Mesodermal cell (in vitro differentiated cells): ENCODE data around the gene MYO5B.

Source experiments
- H3K27ac ChIP-seq: 2 replicates; pipeline ENCODE4 v1.7.0; 2013; ENCODE audit warnings: mild to moderate bottlenecking, low read depth, low read length, moderate library complexity; ENCODE audit not compliant: severe bottlenecking
- H3K36me3 ChIP-seq: 2 replicates; pipeline ENCODE4 v1.7.1; 2013; ENCODE audit warnings: mild to moderate bottlenecking, low read length, moderate library complexity; ENCODE audit not compliant: control insufficient read depth, insufficient read depth
- H3K4me1 ChIP-seq: one replicate; pipeline ENCODE4 v1.7.1; 2013; ENCODE audit warnings: mild to moderate bottlenecking, low read length; ENCODE audit not compliant: insufficient read depth, control insufficient read depth, poor library complexity, severe bottlenecking
- H3K4me3 ChIP-seq: 2 replicates; pipeline ENCODE4 v1.7.0; 2013; ENCODE audit warnings: low read length, control low read depth, mild to moderate bottlenecking; ENCODE audit not compliant: insufficient read depth, poor library complexity, severe bottlenecking; ENCODE audit errors: extremely low read depth
- H3K9me3 ChIP-seq: 2 replicates; pipeline ENCODE4 v1.7.1; 2013; ENCODE audit warnings: mild to moderate bottlenecking, low read length, moderate library complexity; ENCODE audit not compliant: control insufficient read depth
- whole genome bisulfite sequencing, 2 experiments: methylation state at CpG; one replicate each; pipeline ENCODE4 v1.1.5; 2013; ENCODE audit warnings: missing lambda C conversion rate in 2 of 2; ENCODE audit not compliant: insufficient coverage in 2 of 2; 5-methylcytosine and 5-hydroxymethylcytosine counted together

MYO5B gene

DNA sequence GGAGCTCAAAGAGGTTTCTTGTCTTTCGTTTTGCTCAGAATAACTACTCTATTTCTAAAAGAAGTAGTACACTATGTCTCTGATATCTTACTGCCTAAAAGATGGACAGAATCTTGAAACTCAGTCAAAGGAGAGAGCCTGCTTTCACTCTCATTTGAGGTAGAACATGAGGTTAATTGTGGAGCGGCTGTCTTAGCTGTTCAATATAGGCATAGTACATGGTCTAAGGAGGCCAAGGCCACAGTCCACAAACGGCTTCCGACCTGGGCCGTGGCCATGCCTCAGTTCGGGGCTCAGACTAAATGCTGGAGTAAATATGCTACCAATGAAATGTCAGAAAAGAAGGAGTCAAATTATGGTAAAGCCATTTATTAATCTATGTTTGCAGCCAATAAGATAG, 195.8 kb downstream of the MYO5B start:
- Histone ChIP-seq H3K36me3 (no peaks in the 10 kb centered on the region), H3K4me3 (no peak overlapping the region), H3K4me1 (no peaks in the 10 kb centered on the region), H3K9me3 (no peaks in the 10 kb centered on the region), H3K27ac (no peak overlapping the region)
- 85 to 96% methylated on average over 3 to 6 of the region's 6 CpGs for WGBS, 2 experiments

GRCh38 chr18:49997558-49997957, 197.4 kb downstream of the MYO5B start:
- Histone ChIP-seq H3K36me3 (no peaks in the 10 kb centered on the region), H3K4me1 (no peaks in the 10 kb centered on the region), H3K9me3 (no peaks in the 10 kb centered on the region), H3K27ac (no peak overlapping the region), H3K4me3 (no peak overlapping the region)
- 78 to 92% methylated on average over 4 to 6 of the region's 6 CpGs for WGBS, 2 experiments

- Histone ChIP-seq H3K4me3 (no peak overlapping the region), H3K36me3 (no peaks in the 10 kb centered on the region), H3K27ac (no peak overlapping the region), H3K4me1 (no peaks in the 10 kb centered on the region), H3K9me3 (no peaks in the 10 kb centered on the region)
- 80 to 95% methylated on average over 1 to 4 of the region's 4 CpGs for WGBS, 2 experiments
These were observed 200.5 kb downstream of the MYO5B start for GRCh38 chr18:49994410-49994809.

- H3K9me3 ChIP-seq: no peaks in the 10 kb centered on the region
- no peaks in the 10 kb centered on the region for H3K4me1 ChIP-seq
- no peaks in the 10 kb centered on the region for H3K36me3 ChIP-seq
- H3K4me3 ChIP-seq: no peak overlapping the region
- no peak overlapping the region for H3K27ac ChIP-seq
- 58 to 83% methylated on average over 2 of the region's 6 CpGs for WGBS, 2 experiments
These were observed 201.6 kb downstream of the MYO5B start for GRCh38 chr18:49993299-49993698.

- no peaks in the 10 kb centered on the region for H3K36me3 ChIP-seq
- H3K4me1 ChIP-seq: no peaks in the 10 kb centered on the region
- H3K27ac ChIP-seq: no peak overlapping the region
- H3K9me3 ChIP-seq: no peaks in the 10 kb centered on the region
- WGBS, 2 experiments: 17 to 44% methylated on average over 2 of the region's 2 CpGs
- no peak overlapping the region for H3K4me3 ChIP-seq
These were observed 206.2 kb downstream of the MYO5B start for GRCh38 chr18:49988733-49989132.

- H3K27ac ChIP-seq: no peak overlapping the region
- no peaks in the 10 kb centered on the region for H3K9me3 ChIP-seq
- 90 to 96% methylated on average over 3 to 4 of the region's 5 CpGs for WGBS, 2 experiments
- H3K4me3 ChIP-seq: no peak overlapping the region
- H3K4me1 ChIP-seq: no peaks in the 10 kb centered on the region
- H3K36me3 ChIP-seq: no peaks in the 10 kb centered on the region
These were observed 206.8 kb downstream of the MYO5B start for GRCh38 chr18:49988101-49988500.

GRCh38 chr18:49985236-49985635, 209.7 kb downstream of the MYO5B start:
- no peaks in the 10 kb centered on the region for H3K36me3 ChIP-seq
- H3K27ac ChIP-seq: no peak overlapping the region
- H3K9me3 ChIP-seq: no peaks in the 10 kb centered on the region
- no peaks in the 10 kb centered on the region for H3K4me1 ChIP-seq
- 67 to 92% methylated on average over 1 to 2 of the region's 3 CpGs for WGBS, 2 experiments
- no peak overlapping the region for H3K4me3 ChIP-seq

DNA sequence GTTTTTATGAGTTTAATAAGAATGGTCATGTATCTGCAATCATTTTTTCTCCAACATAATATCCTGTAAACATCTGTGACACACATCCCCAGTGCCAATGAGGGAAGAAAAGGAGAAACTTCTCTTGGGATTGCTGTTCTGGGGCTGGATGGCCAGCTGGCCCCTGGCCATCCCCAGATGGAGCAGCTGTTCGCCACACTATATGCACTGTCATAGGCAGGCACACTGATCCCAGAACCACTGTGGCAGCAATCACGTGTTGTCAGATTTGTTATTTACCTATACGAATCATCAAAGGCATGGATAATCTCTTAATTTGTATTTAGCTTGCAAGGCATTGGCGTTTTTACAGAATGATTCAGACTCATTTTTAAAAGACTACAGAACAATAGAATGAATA, 214.1 kb downstream of the MYO5B start:
- H3K4me1 ChIP-seq: no peaks in the 10 kb centered on the region
- H3K4me3 ChIP-seq: no peak overlapping the region
- H3K27ac ChIP-seq: no peak overlapping the region
- no peaks in the 10 kb centered on the region for H3K9me3 ChIP-seq
- no peaks in the 10 kb centered on the region for H3K36me3 ChIP-seq
- WGBS, 2 experiments: 90 to 92% methylated on average over 2 of the region's 4 CpGs

DNA sequence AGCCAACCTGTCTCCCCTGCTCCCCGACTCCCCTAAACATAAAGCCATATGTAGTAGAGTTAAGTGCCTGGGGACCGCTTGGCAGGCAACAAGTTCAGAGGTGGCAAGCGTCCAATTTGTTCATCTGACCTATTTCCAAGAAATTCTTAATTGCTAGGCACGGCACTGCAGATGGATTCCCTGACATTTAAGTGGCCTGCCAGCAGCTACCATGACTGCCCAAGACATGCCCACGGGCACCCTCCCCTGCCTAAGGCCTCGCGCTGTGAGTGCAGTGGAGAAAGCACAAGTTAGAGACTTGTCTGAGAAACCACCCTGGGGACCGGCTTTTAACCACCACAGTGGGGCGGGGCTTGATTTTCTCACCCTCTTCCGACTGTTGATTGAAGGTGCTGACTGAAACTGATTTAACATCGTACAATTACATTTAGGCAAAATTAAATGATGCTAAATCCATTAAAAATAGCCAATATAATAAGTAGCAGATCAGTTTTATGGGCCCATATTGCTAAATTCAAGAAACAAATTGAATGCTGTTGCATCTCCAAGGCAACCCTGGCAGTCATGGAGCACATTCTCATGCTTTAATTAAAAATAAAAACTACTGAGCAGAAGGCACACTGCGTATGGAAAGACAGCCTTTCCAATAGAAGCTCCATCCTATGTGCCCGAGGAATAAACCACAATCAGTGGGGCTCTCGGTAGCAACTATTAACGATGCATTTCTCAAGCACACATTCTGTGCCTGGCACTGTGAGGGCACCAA, 218.0 kb downstream of the MYO5B start:
- Histone ChIP-seq H3K36me3 (no peaks in the 10 kb centered on the region), H3K4me3 (no peak overlapping the region), H3K4me1 (no peaks in the 10 kb centered on the region), H3K27ac (no peak overlapping the region), H3K9me3 (no peaks in the 10 kb centered on the region)
- 89 to 96% methylated on average over 9 to 11 of the region's 15 CpGs for WGBS, 2 experiments

GRCh38 chr18:49976001-49976400, 218.9 kb downstream of the MYO5B start:
- no peak overlapping the region for H3K27ac ChIP-seq
- no peaks in the 10 kb centered on the region for H3K36me3 ChIP-seq
- H3K4me3 ChIP-seq: no peak overlapping the region
- H3K9me3 ChIP-seq: no peaks in the 10 kb centered on the region
- 89% methylated on average over 1 of the region's 3 CpGs; no CpG with 5 or more reads in 1 of the 2 experiments for WGBS, 2 experiments
- H3K4me1 ChIP-seq: no peaks in the 10 kb centered on the region

DNA sequence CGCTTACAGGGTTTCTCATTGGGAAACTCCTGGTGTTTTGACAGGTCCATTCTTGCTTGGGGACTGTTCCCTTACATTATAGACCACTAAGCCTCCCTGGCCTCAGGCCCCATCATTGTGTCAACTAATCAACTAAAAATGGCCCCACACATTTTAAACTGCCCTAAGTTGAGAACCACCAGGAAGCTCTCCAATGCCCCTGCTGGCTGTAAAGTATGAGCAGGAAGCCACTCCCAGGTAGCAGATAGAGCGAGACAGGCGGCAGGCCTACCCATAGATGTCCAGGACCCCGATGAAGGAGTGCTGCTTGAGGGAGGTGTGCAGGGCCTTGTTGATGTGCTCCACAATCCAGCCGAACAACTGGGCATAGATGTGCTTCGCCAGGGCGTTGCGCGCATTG, 220.9 kb downstream of the MYO5B start:
- no peak overlapping the region for H3K4me3 ChIP-seq
- no peaks in the 10 kb centered on the region for H3K36me3 ChIP-seq
- 96 to 97% methylated on average over 8 to 9 of the region's 9 CpGs for WGBS, 2 experiments

More for the DNA sequence above, 220.9 kb downstream of the MYO5B start:
- H3K27ac ChIP-seq: no peak overlapping the region
- no peaks in the 10 kb centered on the region for H3K9me3 ChIP-seq
- H3K4me1 ChIP-seq: no peaks in the 10 kb centered on the region
